Glomerular endothelial cell (primary cell): Measurements from ENCODE around the gene TMEM81. TPM values are rescaled to one million over a fixed set of nuclear protein-coding genes. Genes with fewer than 3 reads are reported as not detected.

Source experiments
- DNase-seq: peaks from one replicate; pipeline ENCODE4 v3.0.0-alpha.2; 2011; ENCODE audit warnings: low read depth, low spot score; ENCODE audit errors: extremely low read depth
- total RNA-seq: library from RNA; depleted of rRNA; stranded (reverse); fragments of >200 nt; gene quantifications from 2 replicates; pipeline ENCODE4 v1.2.3, GENCODE V29; 2015

TMEM81 gene
- total RNA-seq, 1 donor from 2014 or later: 2.3 TPM

- DNase-seq: no peak
Measured at GRCh38 chr1:205061227-205061626, 23.0 kb downstream of the TMEM81 start.

GRCh38 chr1:205060746-205061145 is 23.5 kb downstream of the TMEM81 start:
- DNase-seq: no peak

- no peak for DNase-seq
Measured at GRCh38 chr1:205059660-205060059, 24.6 kb downstream of the TMEM81 start.

GRCh38 chr1:205058853-205059252 is 25.4 kb downstream of the TMEM81 start:
- no peak for DNase-seq

GRCh38 chr1:205057808-205058575 is 26.3 kb downstream of the TMEM81 start:
- no peak for DNase-seq

- DNase-seq: no peak
Measured at GRCh38 chr1:205056956-205057568, 27.2 kb downstream of the TMEM81 start.

GRCh38 chr1:205056188-205056611 is 28.1 kb downstream of the TMEM81 start:
- no peak for DNase-seq

- no peak for DNase-seq
Measured at GRCh38 chr1:205054013-205054412, 30.2 kb downstream of the TMEM81 start.

GRCh38 chr1:205053296-205053695 is 31.0 kb downstream of the TMEM81 start:
- DNase-seq: no peak

- DNase-seq: no peak
Measured at GRCh38 chr1:205052690-205053089, 31.6 kb downstream of the TMEM81 start.

GRCh38 chr1:205049479-205049878 is 34.8 kb downstream of the TMEM81 start:
- DNase-seq: no peak

GRCh38 chr1:205048382-205048781 is 35.9 kb downstream of the TMEM81 start:
- no peak for DNase-seq

GRCh38 chr1:205047764-205048231 is 36.5 kb downstream of the TMEM81 start:
- DNase-seq: no peak

- DNase-seq: no peak
Measured at GRCh38 chr1:205046870-205047269, 37.4 kb downstream of the TMEM81 start.

- no peak for DNase-seq
Measured at GRCh38 chr1:205045146-205045545, 39.1 kb downstream of the TMEM81 start.

- no peak for DNase-seq
Measured at GRCh38 chr1:205044741-205045140, 39.5 kb downstream of the TMEM81 start.

GRCh38 chr1:205043866-205044265 is 40.4 kb downstream of the TMEM81 start:
- no peak for DNase-seq

- no peak for DNase-seq
Measured at GRCh38 chr1:205042911-205043806, 41.1 kb downstream of the TMEM81 start, which contains the start of gene CNTN2. TSS of gene CNTN2 (plus strand) at chr1:205043212. CDS start at chr1:205053186, 9,974 bp downstream.

GRCh38 chr1:205041998-205042910 is 42.0 kb downstream of the TMEM81 start:
- no peak for DNase-seq
